ENCODE measurements around the gene FBXW9.
"Not testable (repeated sequence)": the region's sequence is repeated elsewhere in the genome, so short reads cannot be mapped to it uniquely, and the experiment has no call there.

DNA sequence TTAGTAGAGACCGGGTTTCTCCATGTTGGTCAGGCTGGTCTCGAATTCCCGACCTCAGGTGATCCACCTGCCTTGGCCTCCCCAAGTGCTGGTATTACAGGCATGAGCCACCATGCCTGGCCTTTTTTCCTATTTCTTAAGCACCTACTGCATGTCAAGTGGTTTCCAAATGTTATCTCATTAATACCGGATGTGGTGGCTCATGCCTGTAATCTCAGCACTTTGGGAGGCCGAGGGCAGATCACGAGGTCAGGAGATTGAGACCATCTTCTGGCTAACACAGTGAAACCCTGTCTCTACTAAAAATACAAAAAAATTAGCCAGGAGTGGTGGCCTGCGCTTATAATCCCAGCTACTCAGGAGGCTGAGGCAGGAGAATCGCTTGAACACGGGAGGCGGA, 29.2 kb upstream of the FBXW9 start:
- TF ChIP-seq ELF4 (CRISPR knock-in tag; IDR thresholded peaks at IDR 0.05; ENCODE audit: borderline replicate concordance); U2AF2 (IDR thresholded peaks at IDR 0.05; ENCODE audit: low read depth, low read length); ZSCAN31 (CRISPR knock-in tag; IDR thresholded peaks at IDR 0.05; ENCODE audit: low read depth); POLR2AphosphoS2 (IDR thresholded peaks at IDR 0.05; ENCODE audit: low read depth, low read length); GABPA (IDR thresholded peaks at IDR 0.05; ENCODE audit: low read depth, low read length); GABPA (CRISPR knock-in tag; IDR thresholded peaks at IDR 0.05; ENCODE audit: low read depth); KLF15 (CRISPR knock-in tag; IDR thresholded peaks at IDR 0.05; ENCODE audit: borderline replicate concordance); SRSF9 (IDR thresholded peaks at IDR 0.05; ENCODE audit: borderline replicate concordance, insufficient read depth, low read depth, low read length, poor library complexity, severe bottlenecking); ZNF3 (CRISPR knock-in tag; IDR thresholded peaks at IDR 0.05); ZNF101 (CRISPR knock-in tag; IDR thresholded peaks at IDR 0.05; ENCODE audit: borderline replicate concordance, low read depth): not testable (repeated sequence)
- TF ChIP-seq, protein P1, sequence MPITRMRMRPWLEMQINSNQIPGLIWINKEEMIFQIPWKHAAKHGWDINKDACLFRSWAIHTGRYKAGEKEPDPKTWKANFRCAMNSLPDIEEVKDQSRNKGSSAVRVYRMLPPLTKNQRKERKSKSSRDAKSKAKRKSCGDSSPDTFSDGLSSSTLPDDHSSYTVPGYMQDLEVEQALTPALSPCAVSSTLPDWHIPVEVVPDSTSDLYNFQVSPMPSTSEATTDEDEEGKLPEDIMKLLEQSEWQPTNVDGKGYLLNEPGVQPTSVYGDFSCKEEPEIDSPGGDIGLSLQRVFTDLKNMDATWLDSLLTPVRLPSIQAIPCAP (CRISPR knock-in tag; IDR thresholded peaks at IDR 0.05; ENCODE audit: low read depth): not testable (repeated sequence)
